HL-60 (cell line): ENCODE results near the gene HAVCR1.

Experiments
- CTCF ChIP-seq: IDR thresholded peaks from one replicate; pipeline ENCODE4 v1.5.1; 2011; ENCODE audit warnings: low read length, control low read depth, inconsistent platforms; ENCODE audit not compliant: insufficient read depth
- GABPA ChIP-seq: IDR thresholded peaks from 2 replicates; pipeline ENCODE4 v1.6.1; 2012; ENCODE audit warnings: low read depth
- POLR2AphosphoS5 ChIP-seq: IDR thresholded peaks from 2 replicates; pipeline ENCODE4 v1.6.1; 2012; ENCODE audit warnings: low read depth
- REST ChIP-seq: IDR thresholded peaks from 2 replicates; pipeline ENCODE4 v1.6.1; 2012; ENCODE audit warnings: low read depth; ENCODE audit not compliant: insufficient replicate concordance

DNA sequence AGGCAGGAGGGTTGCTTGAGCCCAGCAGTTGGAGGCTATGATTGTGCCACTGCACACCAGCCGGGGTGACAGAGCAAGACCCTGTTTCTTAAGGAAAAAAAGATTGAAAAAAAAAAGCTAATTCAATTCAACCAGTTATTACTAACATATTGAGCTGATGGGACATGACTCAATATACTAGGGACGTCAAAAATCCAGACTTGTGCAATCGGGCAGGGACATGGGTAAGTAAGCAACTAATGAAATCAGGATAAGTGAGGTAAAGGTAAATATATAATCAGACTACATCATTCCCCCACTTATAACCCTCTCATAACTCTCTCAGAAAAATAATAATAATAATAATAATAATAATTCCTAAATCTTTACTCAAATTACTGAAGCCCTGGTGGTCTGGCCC, 975 bp upstream of the HAVCR1 start:
- TF ChIP-seq CTCF (no peak), GABPA (no peak), POLR2AphosphoS5 (no peak), REST (no peak)
